NCI-H1436 (cell line): ENCODE measurements around the gene DAB2IP.
"Not testable (repeated sequence)": the region's sequence is repeated elsewhere in the genome, so short reads cannot be mapped to it uniquely, and the experiment has no call there.

Experiments used
- DNase-seq: peaks from one replicate; lab custom pipeline; 2025; lab: John Stamatoyannopoulos, UW

Gene DAB2IP

DNA sequence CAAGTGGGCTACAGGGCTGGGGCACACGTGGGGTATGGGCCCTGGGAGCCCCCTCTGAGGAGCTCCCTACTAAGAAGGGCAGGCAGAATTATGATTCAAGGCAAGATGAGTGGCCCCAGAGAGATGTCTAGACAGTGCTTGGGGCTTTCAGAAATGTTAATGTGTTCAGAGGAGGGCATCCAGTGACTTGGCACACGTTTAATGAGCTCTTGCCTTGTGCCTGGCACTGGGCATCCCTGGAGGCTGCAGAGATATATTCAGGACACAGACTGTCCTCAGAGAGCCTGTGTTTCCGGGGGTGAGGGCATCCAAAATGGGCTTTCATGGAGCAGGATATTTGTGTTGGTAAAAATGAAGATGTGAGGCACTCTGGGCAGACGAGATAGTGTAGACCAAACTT, 25.4 kb upstream of the DAB2IP start:
- DNase-seq: no peak

DNA sequence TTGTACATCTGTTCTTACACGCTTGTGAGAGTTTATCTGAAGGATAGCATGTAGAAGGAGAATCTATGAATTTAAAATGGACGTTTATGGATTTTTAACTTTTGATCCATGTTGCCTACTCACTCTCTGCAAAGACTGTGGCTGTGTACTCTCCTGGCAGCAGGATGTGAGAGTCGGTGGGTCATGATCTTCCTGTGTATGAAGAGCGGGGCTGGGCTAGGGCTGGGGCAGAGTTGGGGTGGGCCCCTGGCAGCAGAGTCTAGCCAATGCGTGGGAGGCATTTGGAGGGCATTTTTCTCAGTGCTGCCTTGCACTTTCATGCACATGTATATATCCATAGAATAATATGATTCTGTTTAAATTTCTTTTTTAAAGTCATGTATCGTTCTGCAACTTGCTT, 24.0 kb upstream of the DAB2IP start:
- no peak for DNase-seq

DNA sequence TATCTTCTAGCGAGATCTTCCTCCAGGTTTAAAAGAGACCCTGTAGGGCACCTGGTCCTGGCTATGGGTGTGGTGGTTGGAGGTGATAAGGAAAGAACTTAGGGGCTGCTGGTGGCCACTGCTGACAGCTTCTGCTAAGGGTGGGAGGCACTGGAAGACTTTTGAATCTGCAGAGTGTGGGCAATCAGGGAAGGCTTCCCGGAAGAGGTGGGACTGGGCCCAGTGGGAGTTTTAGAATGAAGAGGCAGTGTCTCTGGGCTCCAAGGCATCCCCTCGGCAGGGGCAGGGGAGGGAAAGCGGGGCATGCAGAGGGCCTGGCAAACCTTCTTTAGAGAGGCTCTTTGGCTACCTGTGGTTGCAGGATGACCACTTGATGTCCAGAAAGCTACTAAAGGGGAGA, 23.0 kb upstream of the DAB2IP start:
- DNase-seq: no peak

DNA sequence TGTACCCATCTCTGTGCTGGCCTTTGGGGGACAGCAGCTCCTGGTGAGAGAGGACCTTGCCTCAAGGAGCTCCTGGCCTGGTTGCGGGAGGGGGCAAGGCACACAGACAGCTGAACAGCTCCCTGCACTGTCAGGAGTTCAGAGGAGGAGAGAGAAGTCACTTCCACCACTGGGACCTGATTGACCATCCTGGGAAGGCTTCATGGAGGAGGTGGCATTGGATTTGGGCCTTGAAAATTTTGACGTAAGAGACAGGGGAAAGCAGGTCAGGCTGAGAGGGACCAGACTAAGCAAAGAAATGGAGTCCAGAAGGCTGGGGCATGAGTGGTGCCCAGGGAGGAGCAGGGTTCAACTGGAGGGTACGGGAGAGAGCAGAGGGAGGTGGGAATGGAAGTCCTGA, 20.3 kb upstream of the DAB2IP start:
- DNase-seq: no peak

DNA sequence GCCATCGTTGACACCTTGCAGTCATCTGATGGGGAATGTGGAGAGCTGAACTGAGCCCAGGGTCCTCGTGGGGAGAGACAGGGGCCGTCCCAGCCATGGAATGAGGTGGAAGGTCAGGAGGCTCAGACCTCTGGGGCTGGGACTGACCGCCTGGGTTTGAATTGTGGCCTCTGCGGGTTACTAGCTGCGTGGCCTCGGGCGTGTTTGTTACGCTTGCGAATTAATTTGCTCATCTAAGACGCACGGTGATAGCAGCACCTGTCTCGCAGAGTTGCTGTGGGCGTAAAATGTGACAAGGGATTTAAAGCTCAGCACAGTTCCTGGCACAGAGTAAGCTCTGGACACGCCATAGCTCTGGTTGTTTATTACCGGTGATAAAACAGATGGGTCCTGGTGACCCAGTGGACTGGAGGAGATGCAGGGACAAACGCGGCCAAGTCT, 19.4 kb upstream of the DAB2IP start:
- DNase-seq: no peak

DNA sequence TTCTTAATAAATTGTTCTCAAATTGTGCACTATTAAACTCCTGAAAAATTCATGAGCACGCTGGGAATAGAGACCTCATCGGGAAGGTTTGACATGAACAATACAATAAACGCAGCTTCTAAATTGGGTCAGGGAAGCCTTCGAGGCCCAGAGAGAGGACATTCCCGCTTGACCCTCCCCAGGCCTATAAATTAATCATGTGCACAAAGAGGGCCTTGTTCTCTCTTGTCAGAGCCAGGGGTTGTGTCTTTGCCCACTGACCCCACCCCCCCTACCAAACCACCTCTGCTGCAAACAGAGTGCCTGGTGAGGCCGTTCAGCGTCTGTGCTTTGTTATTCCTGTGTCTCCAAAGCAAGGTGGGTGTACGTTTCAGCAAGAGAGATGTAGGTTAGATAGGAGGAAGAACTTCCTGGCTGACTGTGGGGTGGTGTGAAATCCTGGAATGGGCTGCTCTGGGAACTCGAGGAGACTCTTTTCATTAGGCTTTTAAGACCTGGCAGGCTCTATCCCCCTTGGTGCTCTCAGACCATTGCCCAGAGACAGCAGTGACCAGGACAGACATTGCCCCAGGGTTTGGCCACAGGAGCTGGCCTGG, 18.2 kb upstream of the DAB2IP start:
- DNase-seq: no peak

DNA sequence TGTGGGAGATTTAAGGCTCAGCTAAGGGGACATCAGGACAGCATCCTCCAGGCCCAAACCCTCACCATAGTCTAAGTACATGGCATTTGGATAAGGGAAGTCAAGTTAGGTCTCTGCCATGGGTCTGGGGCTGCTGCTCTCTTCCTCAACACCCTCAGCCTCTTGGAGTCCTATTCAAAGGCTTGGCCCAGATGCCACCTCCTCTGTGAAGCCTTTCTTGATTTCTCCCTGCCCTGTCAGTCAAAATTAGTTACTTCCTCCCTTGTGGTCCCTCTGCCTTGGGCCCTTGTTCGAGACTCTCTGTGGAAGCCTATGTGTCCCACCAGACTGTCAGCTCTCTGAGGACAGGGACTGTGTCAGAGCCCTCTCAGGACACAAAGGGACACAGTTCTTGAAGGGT, 17.7 kb upstream of the DAB2IP start:
- no peak for DNase-seq

DNA sequence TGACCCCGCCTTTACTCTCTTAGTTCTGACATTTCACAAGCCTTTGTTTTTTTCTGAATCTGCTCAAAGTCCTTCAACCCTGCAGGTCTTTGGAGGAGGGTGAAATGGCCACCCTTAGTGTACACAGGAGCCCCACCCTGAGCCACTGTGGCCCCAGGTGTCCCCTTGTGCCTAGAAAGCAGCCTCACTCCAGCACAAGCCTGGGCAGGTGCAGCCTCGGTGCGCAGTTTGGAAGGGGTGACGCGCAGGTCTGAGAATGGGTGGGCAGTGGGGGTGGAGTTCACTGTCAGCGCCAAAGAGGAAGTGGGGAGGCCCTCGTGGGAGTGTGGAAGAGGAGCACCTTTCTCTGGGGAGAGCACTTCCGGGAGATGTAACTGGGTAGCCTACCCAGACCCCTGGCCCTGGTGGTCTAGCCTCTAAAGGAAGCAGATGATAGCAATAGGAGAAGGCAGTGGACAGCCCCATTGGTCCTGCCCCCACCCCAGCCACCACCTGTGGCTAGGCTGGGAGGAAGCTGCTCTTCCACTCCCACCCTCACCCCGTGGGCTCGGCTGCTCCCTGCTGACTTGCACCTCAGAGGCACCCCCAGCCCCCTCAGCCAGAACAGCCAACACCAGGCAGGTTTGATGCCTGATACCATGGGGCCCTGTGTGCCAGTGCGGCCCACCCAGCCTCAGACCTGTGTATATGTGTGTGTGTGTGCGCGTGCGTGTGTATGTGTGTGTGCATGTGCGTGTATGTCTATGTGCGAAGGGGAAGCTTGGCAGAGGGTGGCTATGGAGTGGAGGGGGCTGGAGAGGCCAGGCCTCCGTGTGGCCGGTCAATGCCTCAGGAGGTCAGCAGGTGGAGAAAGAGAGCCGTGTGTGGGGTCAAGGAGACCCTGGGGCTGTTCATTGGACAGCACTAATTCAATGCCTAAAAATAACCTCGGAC, 16.8 kb upstream of the DAB2IP start:
- DNase-seq: no peak

DNA sequence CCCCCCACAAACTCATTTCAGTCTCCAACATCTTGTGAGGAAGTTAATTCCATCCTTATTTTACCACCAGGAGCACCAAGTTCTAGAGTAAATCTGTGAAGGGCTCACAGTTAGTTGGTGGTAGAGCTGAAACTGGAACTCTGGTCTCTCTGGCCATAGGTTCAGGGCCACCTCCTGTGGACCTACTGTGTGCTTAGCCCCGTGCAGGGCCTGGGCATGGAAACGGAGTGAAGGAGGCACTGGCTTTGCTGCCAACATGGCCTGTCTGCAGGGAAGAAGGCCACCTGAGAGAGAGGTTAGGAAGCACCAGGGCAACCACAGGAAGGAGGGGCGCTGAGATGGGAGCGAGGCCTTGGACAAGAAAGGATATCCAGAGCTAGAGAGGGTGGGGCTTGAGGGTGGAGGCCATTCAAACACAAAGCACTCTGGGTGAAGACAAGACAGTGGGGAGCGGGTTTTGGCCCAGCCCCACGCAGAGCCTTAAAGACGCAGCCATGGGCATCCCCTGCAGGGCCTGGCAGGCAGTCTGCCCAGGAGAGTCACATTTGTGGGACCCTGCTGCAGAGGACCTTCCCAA, 16.0 kb upstream of the DAB2IP start:
- DNase-seq: no peak

DNA sequence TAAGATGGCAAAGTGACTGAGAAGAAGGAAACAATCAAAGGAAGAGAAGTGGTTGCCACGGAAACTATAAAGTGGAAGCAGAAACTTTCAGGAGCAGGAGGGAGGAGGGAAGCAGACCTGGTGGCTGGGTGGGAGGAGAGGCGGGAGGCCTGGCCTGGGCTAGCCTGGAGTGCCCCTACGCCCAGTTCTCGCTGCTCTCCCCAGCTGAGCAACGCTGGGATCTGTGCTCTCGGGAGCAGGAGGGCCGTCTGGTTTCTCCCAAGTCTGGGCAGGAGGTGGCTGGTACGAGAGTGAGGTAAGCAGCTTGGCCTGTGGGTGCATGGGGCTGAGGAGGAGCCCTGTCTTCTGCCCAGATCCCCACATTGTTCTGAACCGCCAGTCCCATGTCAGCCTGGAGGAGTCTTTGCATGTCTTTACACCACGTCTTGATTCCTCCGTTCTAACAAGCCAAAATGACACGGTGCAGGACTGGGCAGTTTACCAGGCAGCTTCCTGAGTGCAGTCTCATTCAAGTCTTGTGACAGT, 15.0 kb upstream of the DAB2IP start:
- DNase-seq: no peak

DNA sequence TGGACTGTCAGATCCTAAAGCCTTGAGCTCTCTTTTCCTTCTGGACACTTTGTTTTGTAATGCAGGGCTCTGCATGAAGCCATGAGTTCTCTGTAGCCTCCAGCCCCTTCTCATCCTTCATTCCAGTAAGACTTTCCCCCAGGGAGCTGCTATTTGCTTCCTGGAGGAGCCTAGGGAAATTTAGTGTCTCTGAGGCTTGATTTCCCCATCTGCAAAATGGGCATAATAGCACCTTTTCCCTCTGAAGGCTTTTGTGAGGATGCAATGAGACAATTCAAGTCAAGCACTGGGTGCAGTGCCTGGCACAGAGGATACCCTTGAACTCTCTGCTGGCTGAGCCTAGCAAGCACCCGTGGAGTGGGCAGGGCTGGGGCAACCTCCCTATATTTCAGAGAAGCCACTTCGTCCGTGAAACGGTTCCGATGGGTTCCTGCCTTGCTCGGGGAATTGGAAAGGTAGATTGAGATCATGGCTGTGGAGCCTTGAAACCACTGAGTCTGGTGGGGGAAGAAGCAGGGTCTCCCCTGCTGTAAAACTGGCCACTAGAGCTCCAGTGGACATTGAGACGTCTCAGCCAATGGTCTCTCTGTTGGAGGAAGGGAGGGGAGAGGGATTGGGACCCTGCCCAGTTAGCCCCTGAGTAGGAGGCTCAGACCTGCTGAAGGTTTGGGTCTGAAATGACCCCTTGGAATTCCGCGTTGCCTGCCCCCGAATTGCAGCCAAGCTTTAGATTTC, 14.3 kb upstream of the DAB2IP start:
- no peak for DNase-seq

DNA sequence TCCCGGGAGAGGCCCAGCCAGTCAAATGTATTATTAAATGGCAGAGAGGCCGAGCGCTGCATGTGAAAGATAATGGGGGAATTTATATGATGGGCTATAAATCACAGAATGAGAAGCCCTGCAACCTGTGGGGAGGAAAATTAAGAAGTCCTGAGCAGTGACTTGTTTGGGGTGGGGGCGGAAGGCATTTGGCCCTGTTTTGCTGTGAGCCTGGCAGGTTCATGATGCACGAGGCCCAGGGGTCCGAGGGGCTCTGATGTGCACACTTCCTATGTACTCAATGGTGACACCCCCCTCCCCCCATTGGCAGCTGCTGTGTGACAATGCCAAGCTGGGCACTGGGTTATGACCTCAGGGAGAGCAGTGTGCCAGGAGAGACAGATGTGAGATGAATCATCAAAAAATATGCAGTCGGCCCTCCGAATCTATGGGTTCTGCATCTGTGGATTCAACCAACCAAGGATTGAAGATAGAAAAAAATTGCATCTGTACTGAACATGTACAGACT, 13.7 kb upstream of the DAB2IP start:
- DNase-seq: no peak

DNA sequence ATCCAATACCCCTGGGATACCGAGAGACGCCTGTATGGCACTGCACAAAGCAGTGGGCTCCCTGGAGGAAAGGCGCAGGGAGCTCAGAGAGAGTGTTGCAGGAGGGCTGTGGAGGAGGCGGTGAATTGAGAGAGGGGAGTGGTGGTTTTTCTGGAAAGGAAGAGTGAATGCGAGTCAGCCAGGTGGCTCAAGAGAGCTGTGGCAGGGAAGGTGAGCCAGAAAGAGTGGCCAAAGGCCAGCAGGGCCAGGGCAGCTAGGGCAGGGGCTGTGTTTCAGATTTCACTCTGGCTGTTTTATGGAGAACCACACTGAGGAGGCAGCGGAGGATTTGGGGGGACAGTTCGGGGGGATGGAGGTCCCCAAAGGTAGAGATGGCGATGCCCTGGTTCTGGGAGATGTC, 13.0 kb upstream of the DAB2IP start:
- DNase-seq: no peak

DNA sequence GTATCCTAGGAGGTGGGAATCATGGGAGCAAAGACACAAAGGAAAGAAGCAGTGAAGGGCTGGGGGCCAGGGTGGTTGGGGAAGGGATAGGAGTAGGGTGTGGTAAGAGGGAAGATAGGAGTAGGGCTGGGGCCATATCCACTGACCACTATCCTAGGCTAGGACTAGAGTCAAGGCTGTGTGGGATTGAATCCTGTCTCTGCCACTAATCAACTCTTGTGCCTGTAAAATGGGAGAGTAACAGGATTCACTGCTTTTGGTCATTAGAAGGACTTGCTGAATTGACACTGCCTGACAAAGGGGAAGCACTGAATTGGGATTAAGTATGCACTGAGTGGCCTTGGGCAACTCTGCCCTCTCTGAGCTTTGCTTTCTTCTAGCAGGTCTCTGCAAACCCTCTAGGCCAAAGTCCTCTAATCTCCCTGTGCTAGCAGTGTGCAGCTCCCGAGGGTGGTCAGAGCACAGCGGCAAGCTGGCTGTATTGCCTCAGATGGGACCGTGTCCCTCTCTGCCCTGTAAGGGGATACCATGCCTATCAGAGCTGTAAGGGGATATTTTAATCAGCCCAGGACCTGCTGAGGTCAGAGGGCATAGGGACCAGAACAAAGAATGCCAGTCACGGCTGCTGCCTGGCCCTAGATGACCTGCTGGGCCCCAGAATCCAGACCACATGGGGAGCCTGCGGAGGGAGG, 12.4 kb upstream of the DAB2IP start:
- DNase-seq: no peak

DNA sequence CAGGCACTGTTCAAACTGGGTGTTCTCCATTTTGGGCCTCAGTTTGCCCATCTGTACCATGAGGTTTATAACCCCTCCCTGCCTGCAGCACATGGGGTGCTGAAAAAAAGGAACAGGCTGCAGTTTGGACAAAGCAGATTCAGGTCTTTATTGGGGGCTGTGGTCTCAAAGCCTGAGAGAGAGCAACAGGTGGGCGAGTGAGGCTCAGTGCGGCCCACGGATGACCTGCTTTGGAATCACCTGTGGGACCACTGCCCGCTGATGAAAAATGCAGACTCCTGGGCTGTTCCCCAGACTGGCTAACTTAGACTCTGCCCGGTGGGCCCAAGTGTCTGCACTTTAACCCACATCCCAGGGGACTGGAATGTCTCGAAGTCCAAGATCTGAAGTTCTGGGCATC, 11.8 kb upstream of the DAB2IP start:
- no peak for DNase-seq

DNA sequence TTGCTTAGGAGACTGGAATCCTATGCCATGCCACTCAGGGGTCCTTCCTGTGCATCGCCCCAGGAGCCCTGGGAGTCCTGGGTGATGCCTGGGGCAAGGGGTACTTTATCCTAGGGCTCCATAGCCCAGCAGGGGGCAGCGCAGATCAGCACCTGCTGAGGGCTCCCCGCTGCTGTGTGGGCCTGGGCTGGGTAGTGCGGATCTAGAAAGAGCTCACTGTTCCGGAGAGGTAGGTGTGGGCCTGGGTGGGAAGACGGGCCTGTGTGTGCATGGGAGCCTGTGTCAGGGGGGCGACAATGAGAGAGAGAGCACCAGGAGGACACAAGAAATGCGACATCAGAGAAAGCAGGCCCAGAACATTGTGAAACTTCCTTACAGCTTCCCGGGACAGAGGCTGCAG, 11.4 kb upstream of the DAB2IP start:
- peak; percentile 35 for DNase-seq

DNA sequence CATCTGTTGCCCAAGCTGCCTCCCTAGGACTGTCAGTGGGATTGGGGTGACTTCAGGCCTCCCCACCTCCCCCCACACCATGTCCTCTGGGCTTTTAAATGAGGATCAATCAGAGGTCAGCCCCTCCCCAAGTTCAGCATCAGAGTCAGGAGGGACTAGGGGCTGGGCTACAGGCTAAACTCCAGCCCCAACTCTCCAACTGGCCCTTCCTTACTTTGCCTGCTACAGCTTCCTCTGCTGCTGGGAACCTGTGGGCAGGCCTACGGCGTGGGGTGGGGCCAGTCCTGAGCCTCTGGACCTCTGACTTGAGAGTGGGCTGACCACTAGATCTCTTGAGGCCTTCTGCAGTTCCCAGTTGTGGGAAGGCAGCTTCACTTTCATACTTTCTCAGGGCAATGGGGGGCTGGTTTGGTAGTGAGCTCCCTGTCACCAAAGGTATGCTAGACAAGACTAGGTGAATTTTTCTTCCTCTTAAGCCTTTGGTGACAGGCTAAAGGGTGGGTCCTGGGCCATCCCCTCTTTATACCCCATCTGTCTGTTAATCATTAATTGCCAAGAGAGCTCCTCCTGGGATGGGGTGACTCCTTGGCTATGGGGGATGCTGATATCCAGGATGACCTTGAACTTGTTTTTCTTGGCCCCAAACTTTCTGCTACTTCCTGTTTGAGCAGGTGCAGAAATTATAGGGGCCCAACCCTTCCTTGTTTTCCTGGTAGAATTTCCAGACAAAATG, 10.8 kb upstream of the DAB2IP start:
- no peak for DNase-seq

DNA sequence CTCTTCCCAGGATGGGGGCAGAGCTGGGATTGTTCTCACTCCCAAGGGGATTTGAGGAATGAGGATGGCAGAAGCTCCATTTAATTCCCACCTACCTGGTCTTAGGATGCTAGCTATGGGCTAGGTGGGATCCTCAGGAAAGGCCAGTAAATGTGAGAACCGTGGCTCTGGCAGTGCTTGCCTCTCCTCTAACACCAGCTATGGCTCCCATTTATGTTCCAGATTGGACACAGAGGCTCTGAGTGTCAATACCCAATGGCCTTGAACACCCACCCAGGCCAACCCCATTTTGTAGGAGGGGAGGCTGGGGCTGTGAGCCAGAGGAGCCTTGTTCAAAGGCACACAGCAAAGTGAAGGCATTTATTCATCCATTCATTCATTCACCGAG, 10.2 kb upstream of the DAB2IP start:
- no peak for DNase-seq

DNA sequence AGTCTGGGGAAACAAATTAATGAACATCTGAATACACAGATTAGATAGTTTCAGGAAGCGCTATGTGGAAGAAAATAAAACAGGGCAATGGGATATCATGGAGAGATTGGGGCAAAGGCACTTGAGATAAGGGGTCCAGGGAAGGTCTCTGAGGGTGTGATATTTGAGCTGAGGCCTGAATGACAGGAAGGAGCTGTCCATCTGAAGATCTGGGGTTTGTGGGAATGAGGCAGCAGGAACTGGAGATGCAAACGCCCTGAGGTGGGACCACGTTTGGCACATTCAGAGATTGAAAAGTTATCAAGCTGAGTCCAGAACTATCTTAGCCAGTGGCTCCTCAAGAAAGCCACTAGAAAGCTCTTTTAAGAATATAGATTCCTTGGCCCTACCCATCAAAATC, 8.7 kb upstream of the DAB2IP start:
- DNase-seq: no peak

DNA sequence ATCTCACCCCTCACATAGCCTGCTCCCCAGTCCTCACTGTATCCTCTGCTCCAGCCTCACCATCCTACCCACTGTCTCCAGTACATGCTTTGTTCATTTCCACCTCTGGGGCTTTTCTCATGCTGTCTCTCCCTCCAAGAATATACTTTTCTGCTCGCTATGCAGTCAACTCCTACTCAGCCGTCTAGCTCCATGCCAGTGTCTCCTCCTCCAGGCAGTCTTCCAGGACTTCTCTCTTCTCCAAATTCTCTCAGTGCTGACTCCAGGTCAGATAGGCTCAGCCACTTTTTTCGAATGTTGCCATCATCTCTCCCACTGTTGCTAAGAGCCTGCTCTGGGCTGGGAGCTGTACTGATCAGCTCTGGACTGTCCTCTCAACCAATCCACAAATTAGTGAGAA, 8.0 kb upstream of the DAB2IP start:
- DNase-seq: no peak

DNA sequence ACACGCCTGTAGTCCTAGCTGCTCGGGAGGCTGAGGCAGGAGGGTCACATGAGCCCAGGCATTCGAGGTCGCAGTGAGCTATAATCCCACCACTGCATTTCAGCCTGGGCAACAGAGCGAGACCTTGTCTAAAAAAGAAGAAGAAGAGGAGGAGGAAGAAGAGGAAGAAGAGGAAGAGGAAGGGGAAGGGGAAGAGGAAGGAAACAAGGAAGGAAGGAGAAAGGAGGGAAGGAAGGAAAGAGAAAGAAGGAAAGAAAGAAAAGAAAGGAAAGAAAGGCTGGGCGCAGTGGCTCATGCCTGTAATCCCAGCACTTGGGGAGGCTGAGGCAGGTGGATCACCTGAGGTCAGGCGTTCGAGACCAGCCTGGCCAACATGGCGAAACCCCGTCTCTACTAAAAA, 7.4 kb upstream of the DAB2IP start:
- not testable (repeated sequence) for DNase-seq
